ENCODE measurements around the gene MUSTN1.

The MUSTN1 gene

GRCh38 chr3:52792961-52793695 is 41.7 kb downstream of the MUSTN1 start:
- Mint-ChIP-seq H3K36me3 (ENCODE audit: low read depth) (no peaks in the 10 kb centered on the region), H3K27me3 (no peaks in the 10 kb centered on the region), H3K9me3 (no peaks in the 10 kb centered on the region), H3K27ac (no peak overlapping the region), H3K4me3 (no peak overlapping the region), H3K4me1 (no peaks in the 10 kb centered on the region)
- ATAC-seq (no peak), DNase-seq (no peak)

GRCh38 chr3:52792413-52792812 is 42.4 kb downstream of the MUSTN1 start:
- H3K4me3 Mint-ChIP-seq: no peak overlapping the region
- H3K9me3 Mint-ChIP-seq: no peaks in the 10 kb centered on the region
- H3K36me3 Mint-ChIP-seq (ENCODE audit: low read depth): no peaks in the 10 kb centered on the region
- no peaks in the 10 kb centered on the region for H3K4me1 Mint-ChIP-seq
- H3K27me3 Mint-ChIP-seq: no peaks in the 10 kb centered on the region
- DNase-seq (no peak), ATAC-seq (no peak)
- H3K27ac Mint-ChIP-seq: no peak overlapping the region

GRCh38 chr3:52791928-52792327 is 42.9 kb downstream of the MUSTN1 start:
- DNase-seq (no peak), ATAC-seq (no peak)
- Mint-ChIP-seq H3K27ac (no peak overlapping the region), H3K27me3 (no peaks in the 10 kb centered on the region), H3K36me3 (ENCODE audit: low read depth) (no peaks in the 10 kb centered on the region), H3K9me3 (no peaks in the 10 kb centered on the region), H3K4me3 (no peak overlapping the region), H3K4me1 (no peaks in the 10 kb centered on the region)

- ATAC-seq (no peak), DNase-seq (no peak)
- H3K27ac Mint-ChIP-seq: no peak overlapping the region
- no peaks in the 10 kb centered on the region for H3K27me3 Mint-ChIP-seq
- H3K4me1 Mint-ChIP-seq: no peaks in the 10 kb centered on the region
- no peak overlapping the region for H3K4me3 Mint-ChIP-seq
- no peaks in the 10 kb centered on the region for H3K36me3 Mint-ChIP-seq (ENCODE audit: low read depth)
- no peaks in the 10 kb centered on the region for H3K9me3 Mint-ChIP-seq
Observed at GRCh38 chr3:52791366-52791765, 43.5 kb downstream of the MUSTN1 start.

- Mint-ChIP-seq H3K4me3 (no peak overlapping the region), H3K27me3 (no peaks in the 10 kb centered on the region), H3K9me3 (no peaks in the 10 kb centered on the region), H3K4me1 (no peaks in the 10 kb centered on the region), H3K36me3 (ENCODE audit: low read depth) (no peaks in the 10 kb centered on the region), H3K27ac (no peak overlapping the region)
- no peak for DNase-seq
- ATAC-seq: no peak
Observed at GRCh38 chr3:52790741-52791140, 44.1 kb downstream of the MUSTN1 start.

GRCh38 chr3:52790337-52790736 is 44.5 kb downstream of the MUSTN1 start:
- Mint-ChIP-seq H3K4me1 (no peaks in the 10 kb centered on the region), H3K27me3 (no peaks in the 10 kb centered on the region), H3K9me3 (no peaks in the 10 kb centered on the region), H3K27ac (no peak overlapping the region), H3K4me3 (no peak overlapping the region), H3K36me3 (ENCODE audit: low read depth) (no peaks in the 10 kb centered on the region)
- DNase-seq: no peak
- ATAC-seq: no peak

- no peaks in the 10 kb centered on the region for H3K36me3 Mint-ChIP-seq (ENCODE audit: low read depth)
- H3K9me3 Mint-ChIP-seq: no peaks in the 10 kb centered on the region
- no peaks in the 10 kb centered on the region for H3K4me1 Mint-ChIP-seq
- no peak overlapping the region for H3K4me3 Mint-ChIP-seq
- ATAC-seq (no peak), DNase-seq (no peak)
- H3K27ac Mint-ChIP-seq: no peak overlapping the region
- no peaks in the 10 kb centered on the region for H3K27me3 Mint-ChIP-seq
Observed at GRCh38 chr3:52789746-52790040, 45.1 kb downstream of the MUSTN1 start.

- Mint-ChIP-seq H3K36me3 (ENCODE audit: low read depth) (no peaks in the 10 kb centered on the region), H3K4me3 (no peak overlapping the region), H3K27me3 (no peaks in the 10 kb centered on the region), H3K4me1 (no peaks in the 10 kb centered on the region), H3K9me3 (no peaks in the 10 kb centered on the region), H3K27ac (no peak overlapping the region)
- DNase-seq (no peak), ATAC-seq (no peak)
Observed at GRCh38 chr3:52788890-52789745, 45.7 kb downstream of the MUSTN1 start.

GRCh38 chr3:52787672-52788625 is 46.9 kb downstream of the MUSTN1 start:
- no peaks in the 10 kb centered on the region for H3K9me3 Mint-ChIP-seq
- no peaks in the 10 kb centered on the region for H3K27me3 Mint-ChIP-seq
- H3K27ac Mint-ChIP-seq: no peak overlapping the region
- no peaks in the 10 kb centered on the region for H3K4me1 Mint-ChIP-seq
- ATAC-seq (no peak), DNase-seq (no peak)
- H3K36me3 Mint-ChIP-seq (ENCODE audit: low read depth): no peaks in the 10 kb centered on the region
- no peak overlapping the region for H3K4me3 Mint-ChIP-seq

- DNase-seq (no peak), ATAC-seq (no peak)
- no peaks in the 10 kb centered on the region for H3K4me1 Mint-ChIP-seq
- H3K27ac Mint-ChIP-seq: no peak overlapping the region
- no peaks in the 10 kb centered on the region for H3K9me3 Mint-ChIP-seq
- H3K4me3 Mint-ChIP-seq: no peak overlapping the region
- H3K36me3 Mint-ChIP-seq (ENCODE audit: low read depth): no peaks in the 10 kb centered on the region
- no peaks in the 10 kb centered on the region for H3K27me3 Mint-ChIP-seq
Observed at GRCh38 chr3:52787246-52787645, 47.6 kb downstream of the MUSTN1 start.

- Mint-ChIP-seq H3K36me3 (ENCODE audit: low read depth) (no peaks in the 10 kb centered on the region), H3K4me1 (no peaks in the 10 kb centered on the region), H3K4me3 (no peak overlapping the region), H3K27ac (no peak overlapping the region), H3K27me3 (peaks cover 2% of the 10 kb centered on the region), H3K9me3 (no peaks in the 10 kb centered on the region)
- ATAC-seq (no peak), DNase-seq (no peak)
Observed at GRCh38 chr3:52786330-52787215, 48.2 kb downstream of the MUSTN1 start.

GRCh38 chr3:52784931-52785590 is 49.8 kb downstream of the MUSTN1 start:
- H3K4me3 Mint-ChIP-seq: no peak overlapping the region
- no peak for ATAC-seq
- H3K4me1 Mint-ChIP-seq: no peaks in the 10 kb centered on the region
- no peak for DNase-seq
- no peaks in the 10 kb centered on the region for H3K36me3 Mint-ChIP-seq (ENCODE audit: low read depth)
- H3K9me3 Mint-ChIP-seq: no peaks in the 10 kb centered on the region
- no peak overlapping the region for H3K27ac Mint-ChIP-seq
- peaks cover 2% of the 10 kb centered on the region for H3K27me3 Mint-ChIP-seq

GRCh38 chr3:52784021-52784621 is 50.7 kb downstream of the MUSTN1 start:
- no peaks in the 10 kb centered on the region for H3K36me3 Mint-ChIP-seq (ENCODE audit: low read depth)
- H3K9me3 Mint-ChIP-seq: no peaks in the 10 kb centered on the region

More at GRCh38 chr3:52784021-52784621, 50.7 kb downstream of the MUSTN1 start:
- Mint-ChIP-seq H3K4me3 (no peak overlapping the region), H3K27me3 (peaks cover 2% of the 10 kb centered on the region), H3K27ac (no peak overlapping the region), H3K4me1 (no peaks in the 10 kb centered on the region)
- no peak for DNase-seq
- ATAC-seq: no peak

Measured in activated naive CD8-positive, alpha-beta T cell treated with anti-CD3 and anti-CD28 coated beads, Interleukin-2, amount 50 U/mL, for 24 hours (primary cell).